ENCODE results near the gene CST7. TPM values are rescaled to one million over a fixed set of nuclear protein-coding genes. Genes with fewer than 3 reads are reported as not detected.

The CST7 gene
- total and polyA plus RNA-seq, 10 of the 15 experiments (the other 5 are each of a cell fraction or from before 2014, with no cell fraction given), result 0.69 TPM; not detected in 9

GRCh38 chr20:24954566-24954965 is 5.5 kb downstream of the CST7 start:
- no peak overlapping the region for H3K4me3 ChIP-seq
- BruUV-seq (replicated peaks), result no TSS peak
- ATAC-seq, result no peak
- no peak overlapping the region for H3K4me2 ChIP-seq (ENCODE audit: control insufficient read depth, insufficient read depth)
- in situ Hi-C loops (cut with MboI) (no loop called here), intact Hi-C loops (cut with micrococcal nuclease; ENCODE audit: unreplicated experiment) (no loop called here)
- peaks cover 14% of the 10 kb centered on the region for H3K4me1 ChIP-seq (ENCODE audit: control insufficient read depth, insufficient read depth, low read length)
- ChIA-PET RAD21 (ENCODE audit: unreplicated experiment) (interaction anchor here (1.3 kb wide), 1 partner anchor 102 kb away, joined by 3 read pairs; no protein-coding TSS in a partner anchor), SMC1A (ENCODE audit: uncharacterized antibody, unreplicated experiment) (interaction anchor here (0.5 to 1.0 kb wide), 2 partner anchors 34 to 1745 kb away, joined by 3 to 4 read pairs; no protein-coding TSS in a partner anchor), POLR2A (interaction anchor here (0.8 to 0.9 kb wide), 2 partner anchors 12 to 121 kb away, joined by 3 to 5 read pairs; no protein-coding TSS in a partner anchor), CTCF (interaction anchor here (1.1 to 1.7 kb wide), 3 partner anchors 22 to 40 kb away, joined by 3 to 4 read pairs (median 3); no protein-coding TSS in a partner anchor)
- no peak overlapping the region for H3K9ac ChIP-seq (ENCODE audit: control insufficient read depth, insufficient read depth, low read length)
- FAIRE-seq, result peak; percentile 54
- no peaks in the 10 kb centered on the region for H3K79me2 ChIP-seq (ENCODE audit: control insufficient read depth, insufficient read depth, low read length)
- H3K36me3 ChIP-seq (ENCODE audit: control insufficient read depth in 2 of 2, insufficient read depth in 2 of 2, low read length in 1 of 2), result peaks cover 0 to 1% of the 10 kb centered on the region in 2 experiments; a peak in 2 of 4 replicates
- H3K9me3 ChIP-seq (replicated peaks; ENCODE audit: control insufficient read depth, insufficient read depth, low read length), result no peaks in the 10 kb centered on the region
- no peaks in the 10 kb centered on the region for H3K27me3 ChIP-seq (replicated peaks in 1 of 2; ENCODE audit: control insufficient read depth in 2 of 2, insufficient read depth in 2 of 2, low read length in 1 of 2)
- H2AFZ ChIP-seq (ENCODE audit: control insufficient read depth, low read depth, low read length), result no peak overlapping the region
- TF ChIP-seq ZNF384 (IDR thresholded peaks at IDR 0.05; ENCODE audit: borderline replicate concordance, low read depth, low read length), result no peak
- no peak for TF ChIP-seq NKRF (conservative IDR thresholded peaks at IDR 0.05)
- no peak for TF ChIP-seq BCLAF1 (IDR thresholded peaks at IDR 0.05)
- no peak for TF ChIP-seq MXI1 (IDR thresholded peaks at IDR 0.05; ENCODE audit: low read depth, low read length)
- no peak for TF ChIP-seq BMI1 (IDR thresholded peaks at IDR 0.05; ENCODE audit: borderline replicate concordance)
- no peak for TF ChIP-seq NBN (IDR thresholded peaks at IDR 0.05)
- no peak for TF ChIP-seq KAT2A (conservative IDR thresholded peaks at IDR 0.05; ENCODE audit: control insufficient read depth, low read depth, low read length)
- no peak for TF ChIP-seq TCF12 (IDR thresholded peaks at IDR 0.05; ENCODE audit: low read depth, low read length)
- no peak for TF ChIP-seq NR2C2 (IDR thresholded peaks at IDR 0.05; ENCODE audit: borderline replicate concordance, control insufficient read depth, insufficient read length, low read depth)
- no peak for TF ChIP-seq ZNF687 (IDR thresholded peaks at IDR 0.05)
- no peak for TF ChIP-seq RCOR1 (conservative IDR thresholded peaks at IDR 0.05; ENCODE audit: low read depth, low read length)
- TF ChIP-seq E2F4 (IDR thresholded peaks at IDR 0.05; ENCODE audit: low read depth, low read length), result no peak
- H4K20me1 ChIP-seq (ENCODE audit: control insufficient read depth, insufficient read depth), result no peaks in the 10 kb centered on the region
- DNase-seq (ENCODE audit: low read depth, low spot score), result no peak
- 93% methylated on average over 2 of the region's 2 CpGs for WGBS (ENCODE audit: insufficient coverage, insufficient replicate concordance, low lambda C conversion rate, missing lambda C conversion rate)
- H3K27ac ChIP-seq (ENCODE audit: control insufficient read depth, insufficient read depth), result peak overlapping the region; percentile 42; the same call in 1 of the 2 replicates
